BJ (cell line): ENCODE measurements around the gene DACT2. TPM values are rescaled to one million over a fixed set of nuclear protein-coding genes. Genes with fewer than 3 reads are reported as not detected.
"Not testable (repeated sequence)": the region's sequence is repeated elsewhere in the genome, so short reads cannot be mapped to it uniquely, and the experiment has no call there.

Experiments
- CTCF ChIA-PET: fragments of 350-600 bp; formaldehyde crosslinking; extraction: SDS; loops from one replicate; lab custom pipeline; 2021; ENCODE audit warnings: antibody characterized with exemption, inconsistent platforms; lab: Yijun Ruan, JAX
- POLR2A ChIA-PET: fragments of 300-600 bp; sonication (Branson Sonifier 250); formaldehyde crosslinking; extraction: SDS; loops from one replicate; lab custom pipeline; 2021; ENCODE audit warnings: antibody characterized with exemption; lab: Charles Lee
- DNase-seq: peaks from one replicate; pipeline ENCODE4 v3.0.0-alpha.2; 2011; ENCODE audit warnings: low read depth
- H3K27me3 ChIP-seq: 2 replicates; pipeline ENCODE4 v1.6.0; 2011; ENCODE audit warnings: low read length; ENCODE audit not compliant: control insufficient read depth, insufficient read depth
- H3K36me3 ChIP-seq: 2 replicates; pipeline ENCODE4 v1.5.1; 2011; ENCODE audit warnings: low read length; ENCODE audit not compliant: control insufficient read depth, insufficient read depth
- H3K4me3 ChIP-seq: 2 replicates; pipeline ENCODE4 v1.5.1; 2011; ENCODE audit warnings: low read depth, mild to moderate bottlenecking, control low read depth, low read length
- CTCF ChIP-seq: IDR thresholded peaks from 2 replicates; pipeline ENCODE4 v1.5.1; 2011; ENCODE audit warnings: low read depth, mild to moderate bottlenecking, control low read depth, inconsistent platforms, low read length, moderate library complexity; ENCODE audit not compliant: insufficient read depth
- polyA plus RNA-seq: library from polyadenylated mRNA; depleted of rRNA; stranded (reverse); fragments of >200 nt; gene quantifications from 2 replicates; pipeline ENCODE4 v1.2.3, GENCODE V29; 2011

Gene DACT2
- polyA plus RNA-seq, 1 experiment: not detected

- TF ChIP-seq CTCF: no peak
- ChIA-PET CTCF (interaction anchor here (0.5 kb wide), 1 partner anchor 257 kb away, joined by 3 read pairs; no protein-coding TSS in a partner anchor), POLR2A (no interaction called here)
- Histone ChIP-seq H3K4me3 (no peak overlapping the region), H3K27me3 (no peaks in the 10 kb centered on the region), H3K36me3 (no peaks in the 10 kb centered on the region)
- DNase-seq: no peak
Observed at GRCh38 chr6:168272415-168273325, 46.9 kb downstream of the DACT2 start.

- POLR2A ChIA-PET: no interaction called here
- no peak for DNase-seq
- no peak overlapping the region for H3K4me3 ChIP-seq
- CTCF ChIA-PET: no interaction called here
- H3K36me3 ChIP-seq: no peaks in the 10 kb centered on the region
- no peaks in the 10 kb centered on the region for H3K27me3 ChIP-seq
- TF ChIP-seq CTCF: no peak
Observed at GRCh38 chr6:168270274-168271172, 49.1 kb downstream of the DACT2 start.

GRCh38 chr6:168269455-168270243, 49.9 kb downstream of the DACT2 start:
- ChIA-PET CTCF (no interaction called here), POLR2A (no interaction called here)
- no peak for TF ChIP-seq CTCF

GRCh38 chr6:168268755-168269154, 50.8 kb downstream of the DACT2 start:
- DNase-seq: no peak
- H3K36me3 ChIP-seq: no peaks in the 10 kb centered on the region
- POLR2A ChIA-PET: no interaction called here
- no peak for TF ChIP-seq CTCF
- no peaks in the 10 kb centered on the region for H3K27me3 ChIP-seq
- CTCF ChIA-PET: no interaction called here
- H3K4me3 ChIP-seq: no peak overlapping the region

More at GRCh38 chr6:168269455-168270243, 49.9 kb downstream of the DACT2 start:
- Histone ChIP-seq H3K36me3 (no peaks in the 10 kb centered on the region), H3K27me3 (no peaks in the 10 kb centered on the region), H3K4me3 (no peak overlapping the region)
- no peak for DNase-seq

GRCh38 chr6:168267779-168268178, 51.8 kb downstream of the DACT2 start:
- H3K4me3 ChIP-seq, H3K36me3 ChIP-seq, H3K27me3 ChIP-seq, POLR2A ChIA-PET, DNase-seq, CTCF ChIA-PET: not testable (repeated sequence)
